ENCODE results near the gene AIDA.

The AIDA gene

GRCh38 chr1:222652676-222653075 lies 59.6 kb downstream of the AIDA start:
- no peak for DNase-seq (ENCODE audit: low spot score)

GRCh38 chr1:222644636-222644980 lies 67.7 kb downstream of the AIDA start:
- DNase-seq (ENCODE audit: low spot score) = no peak

DNA sequence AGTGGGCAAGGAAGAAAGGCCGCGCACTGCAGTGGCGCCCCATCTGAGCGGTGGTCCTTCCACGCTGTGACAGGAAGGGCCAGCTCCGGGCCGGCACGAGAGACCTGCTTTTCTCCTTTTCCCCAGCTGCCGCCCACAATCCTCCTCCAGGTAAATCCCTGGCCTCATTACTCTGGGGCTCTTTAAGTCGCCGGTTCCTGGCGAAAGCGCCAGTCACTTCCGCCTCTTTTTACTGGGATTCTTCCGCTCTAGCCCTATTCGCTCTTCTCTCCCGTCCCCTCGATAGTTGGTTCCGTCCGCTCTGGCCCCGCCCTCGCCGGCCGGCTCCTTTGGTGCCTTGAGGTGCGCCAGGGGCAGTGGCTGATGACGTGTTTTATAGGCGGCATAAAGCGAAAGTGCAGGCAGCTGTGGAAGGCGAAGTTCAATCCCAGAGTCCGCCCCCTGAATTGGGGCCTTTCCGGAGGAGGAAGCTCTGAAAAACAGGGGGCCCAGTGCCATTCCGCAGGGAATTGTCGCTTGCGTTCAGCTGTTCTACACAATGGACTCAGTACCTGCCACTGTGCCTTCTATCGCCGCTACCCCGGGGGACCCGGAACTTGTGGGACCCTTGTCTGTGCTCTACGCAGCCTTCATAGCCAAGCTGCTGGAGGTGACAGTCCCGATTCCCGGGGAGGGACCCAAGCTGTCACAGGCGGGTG lies 68.2 kb downstream of the AIDA start:
- peak; percentile 95 for DNase-seq (ENCODE audit: low spot score)

GRCh38 chr1:222643606-222643937 lies 68.7 kb downstream of the AIDA start:
- DNase-seq (ENCODE audit: low spot score) = no peak

GRCh38 chr1:222642468-222642867 lies 69.8 kb downstream of the AIDA start:
- DNase-seq (ENCODE audit: low spot score) = no peak

DNA sequence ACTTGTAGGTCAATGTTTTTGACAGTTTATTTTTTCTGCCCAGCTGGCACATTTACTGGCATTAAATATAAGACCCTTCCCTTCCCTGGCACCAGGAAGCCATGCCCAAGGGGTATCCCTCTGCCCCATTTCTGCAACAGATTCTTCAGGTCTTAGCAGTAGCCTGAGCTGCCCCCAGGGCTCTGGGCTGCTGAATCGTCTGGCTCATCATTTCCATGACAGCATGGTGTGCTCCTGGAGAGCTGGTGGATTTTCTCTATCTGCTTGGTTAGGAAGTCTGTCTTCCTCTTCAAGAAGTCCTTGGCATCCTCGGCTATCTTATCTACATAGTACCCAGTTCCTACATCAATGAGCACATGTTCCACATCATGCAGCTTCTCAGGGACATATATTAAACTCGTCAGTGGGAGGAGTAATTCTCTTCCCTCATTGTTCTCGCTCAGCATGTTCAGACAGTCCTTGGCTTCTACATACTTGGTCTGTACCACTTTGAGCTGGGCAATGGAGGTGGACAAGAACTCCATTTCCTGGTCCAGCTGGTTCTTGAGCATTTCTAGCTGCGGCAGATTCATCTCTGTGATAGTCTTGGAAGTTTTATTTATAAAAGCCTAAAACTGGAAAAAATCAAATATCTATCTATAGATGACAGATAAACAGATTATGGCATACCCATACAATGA lies 70.9 kb downstream of the AIDA start:
- DNase-seq (ENCODE audit: low spot score) = no peak

DNA sequence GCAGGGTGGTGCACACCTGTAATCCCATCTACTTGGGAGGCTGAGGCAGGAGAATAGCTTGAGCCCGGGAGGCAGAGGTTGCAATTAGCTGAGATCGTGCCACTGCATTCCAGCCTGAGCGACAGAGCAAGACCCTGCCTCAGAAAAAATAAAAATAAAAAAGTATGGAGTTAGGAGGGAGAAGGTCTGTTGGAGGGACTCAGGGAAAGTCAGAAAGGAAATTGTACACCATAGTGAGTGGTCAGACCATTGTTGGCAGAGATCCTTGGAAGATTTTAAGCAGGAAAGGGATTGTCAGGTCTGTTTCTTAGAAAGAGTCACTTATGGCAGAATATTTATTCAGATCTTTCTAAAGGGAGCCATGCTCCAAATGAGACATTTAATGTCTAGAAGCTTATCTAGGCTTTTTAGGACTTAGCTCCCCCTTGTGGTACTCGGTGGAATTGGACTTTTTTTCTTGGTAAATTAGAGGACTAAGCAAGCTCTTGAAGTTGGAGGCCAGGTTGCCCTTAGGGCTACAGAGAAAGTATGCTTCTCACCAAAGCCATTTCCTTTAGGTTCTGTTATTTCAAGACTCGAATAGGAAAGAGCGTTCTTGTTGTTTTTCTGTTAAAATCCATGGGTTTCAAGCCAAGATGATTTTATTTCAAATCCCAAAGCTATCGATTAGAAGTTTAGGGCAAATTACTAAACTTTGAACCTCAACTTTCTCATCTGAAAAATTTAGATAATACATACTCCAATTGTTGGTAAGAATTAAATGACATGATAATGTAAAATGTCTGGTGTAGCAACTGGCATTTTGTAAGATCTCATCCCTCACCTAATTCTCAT lies 77.9 kb downstream of the AIDA start:
- peak; percentile 88 for DNase-seq (ENCODE audit: low spot score)

- no peak for DNase-seq (ENCODE audit: low spot score)
These were observed 79.5 kb downstream of the AIDA start for GRCh38 chr1:222632749-222633148.

- DNase-seq (ENCODE audit: low spot score) = no peak
These were observed 80.6 kb downstream of the AIDA start for GRCh38 chr1:222631611-222632208.

DNA sequence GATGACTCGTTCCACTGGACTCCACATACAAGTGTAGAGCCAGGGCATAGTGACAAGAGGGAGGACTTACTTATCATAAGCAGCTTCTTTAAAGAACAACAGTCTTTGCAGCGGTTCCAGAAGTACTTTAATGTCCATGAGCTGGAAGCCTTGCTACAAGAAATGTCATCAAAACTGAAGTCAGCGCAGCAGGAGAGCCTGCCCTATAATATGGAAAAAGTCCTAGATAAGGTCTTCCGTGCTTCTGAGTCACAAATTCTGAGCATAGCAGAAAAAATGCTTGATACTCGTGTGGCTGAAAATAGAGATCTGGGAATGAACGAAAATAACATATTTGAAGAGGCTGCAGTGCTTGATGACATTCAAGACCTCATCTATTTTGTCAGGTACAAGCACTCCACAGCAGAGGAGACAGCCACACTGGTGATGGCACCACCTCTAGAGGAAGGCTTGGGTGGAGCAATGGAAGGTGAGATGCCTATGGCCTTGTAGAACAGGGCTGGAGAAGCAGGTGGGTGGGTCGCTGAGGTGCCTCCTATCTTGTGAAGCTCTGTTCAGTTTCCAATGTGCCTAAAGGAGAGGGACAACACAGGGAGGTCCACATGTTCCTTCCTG lies 82.3 kb downstream of the AIDA start:
- no peak for DNase-seq (ENCODE audit: low spot score)

GRCh38 chr1:222627232-222627631 lies 85.1 kb downstream of the AIDA start:
- no peak for DNase-seq (ENCODE audit: low spot score)

GRCh38 chr1:222624214-222624613 lies 88.1 kb downstream of the AIDA start:
- no peak for DNase-seq (ENCODE audit: low spot score)

GRCh38 chr1:222623458-222623857 lies 88.8 kb downstream of the AIDA start:
- no peak for DNase-seq (ENCODE audit: low spot score)

DNA sequence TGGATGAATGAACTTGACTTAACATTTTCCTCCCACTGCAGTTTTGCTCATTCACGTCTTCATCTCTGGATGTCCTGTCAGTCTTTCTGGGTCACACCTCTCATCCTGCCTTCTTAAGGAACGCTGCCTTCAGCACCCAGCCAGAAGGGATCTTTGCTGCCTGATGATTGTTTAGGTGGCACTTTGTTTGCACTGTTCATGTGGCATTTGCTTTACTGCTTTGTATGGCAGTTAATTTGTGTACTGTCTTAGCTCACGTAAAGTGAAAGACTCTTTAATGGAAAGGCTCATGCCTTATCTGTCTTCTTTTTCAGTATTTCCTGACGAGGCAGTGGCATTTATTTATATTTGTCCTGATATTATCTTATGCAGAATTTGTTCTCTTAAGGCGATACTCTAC lies 89.5 kb downstream of the AIDA start:
- DNase-seq (ENCODE audit: low spot score) = no peak

- no peak for DNase-seq (ENCODE audit: low spot score)
These were observed 91.7 kb downstream of the AIDA start for GRCh38 chr1:222620566-222620965.

GRCh38 chr1:222618880-222619596 lies 93.3 kb downstream of the AIDA start:
- peak; percentile 5 for DNase-seq (ENCODE audit: low spot score)

Measured in COLO829 (cell line).